ENCODE results near the gene GLRX2.
"Not testable (repeated sequence)": the region's sequence is repeated elsewhere in the genome, so short reads cannot be mapped to it uniquely, and the experiment has no call there.

Gene GLRX2

GRCh38 chr1:193060406-193060805 lies 44.8 kb downstream of the GLRX2 start:
- DNase-seq = no peak

- no peak for DNase-seq
Measured at GRCh38 chr1:193060115-193060403, 45.2 kb downstream of the GLRX2 start.

- peak; percentile 97 for DNase-seq
Measured at GRCh38 chr1:193059282-193060114, 45.7 kb downstream of the GLRX2 start, which contains the start of the genes RO60 and UCHL5. TSS of gene RO60 (plus strand) at chr1:193059612. CDS start at chr1:193069055, 9,443 bp downstream. TSS of gene UCHL5 (minus strand) at chr1:193059360. CDS start at chr1:193059260, 100 bp downstream.

GRCh38 chr1:193058529-193059281 lies 46.5 kb downstream of the GLRX2 start:
- peak; percentile 40 for DNase-seq

GRCh38 chr1:193054169-193054675 lies 51.0 kb downstream of the GLRX2 start:
- no peak for DNase-seq

- not testable (repeated sequence) for DNase-seq
Measured at GRCh38 chr1:193048913-193049312, 56.3 kb downstream of the GLRX2 start.

Data from NCI-H2227 treated with DMSO at 0.1 percent for 48 hours (cell line).